Activated T-cell treated with anti-CD3 and anti-CD28 coated beads, Interleukin-2, amount 50 U/mL, for 1 hour (primary cell): Measurements from ENCODE around the gene CAPS.
A peak's percentile ranks its signal among the peaks of the same experiment; 100 is the strongest.
"Not testable (repeated sequence)": the region's sequence is repeated elsewhere in the genome, so short reads cannot be mapped to it uniquely, and the experiment has no call there.

Experiments
- DNase-seq: peaks from one replicate; pipeline ENCODE4 v3.0.0-alpha.2; 2020

CAPS gene

GRCh38 chr19:5913739-5914357, at the start of gene CAPS:
Gene CAPS, plus strand, starts transcription at chr19:5914254. Its CDS starts 153 bp downstream, at chr19:5914407.
- no peak for DNase-seq

DNA sequence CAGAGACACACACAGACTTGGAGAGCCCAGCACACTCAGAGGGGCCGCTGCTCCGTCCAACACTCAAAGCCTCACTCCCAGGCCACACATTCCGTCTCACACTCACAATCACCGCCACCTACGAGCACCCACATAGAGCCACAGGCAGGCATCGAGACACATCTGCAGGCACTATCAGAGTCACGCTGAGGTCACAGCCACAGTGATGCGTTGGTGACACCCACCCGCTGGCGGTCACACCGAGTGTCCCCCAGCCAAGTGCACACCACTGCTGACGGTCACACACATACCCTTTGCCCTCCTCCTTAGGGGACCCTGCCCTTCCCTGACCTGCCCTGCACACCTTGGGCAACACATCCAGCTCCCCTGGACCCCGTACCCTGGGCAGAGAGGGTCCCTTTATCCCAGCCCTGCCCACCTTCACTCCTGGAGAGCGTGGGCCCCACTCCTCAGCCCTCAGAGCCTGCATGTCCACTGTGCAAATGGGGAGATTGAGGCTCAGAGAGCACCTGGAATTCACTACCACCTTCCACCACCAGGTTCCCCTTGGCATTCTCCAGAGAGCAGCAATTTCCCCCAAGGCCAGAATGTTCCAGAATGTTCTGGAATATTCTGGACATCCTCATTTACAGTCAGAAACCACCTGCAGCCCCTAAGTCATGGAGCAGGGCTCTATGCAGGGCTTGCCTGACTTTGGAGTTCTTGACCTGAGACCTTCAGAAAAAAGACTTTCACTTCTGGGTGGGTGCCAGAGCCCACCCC, 49.1 kb upstream of the CAPS start:
- no peak for DNase-seq

DNA sequence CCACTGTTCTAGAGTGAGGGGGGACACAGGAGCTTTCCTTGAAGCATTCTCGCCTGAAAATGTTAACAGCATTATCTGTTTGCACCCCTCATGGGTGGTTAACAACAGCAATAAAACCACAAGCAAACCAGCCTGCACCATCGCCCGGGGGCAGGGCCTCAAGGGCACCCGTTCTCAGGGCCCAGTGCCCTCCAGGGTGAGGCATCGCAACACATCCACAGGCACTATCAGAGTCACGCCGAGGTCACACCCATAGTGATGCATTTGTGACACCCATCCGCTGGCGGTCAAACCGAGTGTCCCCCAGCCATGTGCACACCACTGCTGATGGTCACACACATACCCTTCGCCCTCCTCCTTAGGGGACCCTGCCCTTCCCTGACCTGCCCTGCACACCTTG, 48.3 kb upstream of the CAPS start:
- no peak for DNase-seq

- no peak for DNase-seq
These were observed 46.6 kb upstream of the CAPS start for GRCh38 chr19:5867201-5868136.

GRCh38 chr19:5870986-5871394, 43.1 kb upstream of the CAPS start:
- no peak for DNase-seq

DNA sequence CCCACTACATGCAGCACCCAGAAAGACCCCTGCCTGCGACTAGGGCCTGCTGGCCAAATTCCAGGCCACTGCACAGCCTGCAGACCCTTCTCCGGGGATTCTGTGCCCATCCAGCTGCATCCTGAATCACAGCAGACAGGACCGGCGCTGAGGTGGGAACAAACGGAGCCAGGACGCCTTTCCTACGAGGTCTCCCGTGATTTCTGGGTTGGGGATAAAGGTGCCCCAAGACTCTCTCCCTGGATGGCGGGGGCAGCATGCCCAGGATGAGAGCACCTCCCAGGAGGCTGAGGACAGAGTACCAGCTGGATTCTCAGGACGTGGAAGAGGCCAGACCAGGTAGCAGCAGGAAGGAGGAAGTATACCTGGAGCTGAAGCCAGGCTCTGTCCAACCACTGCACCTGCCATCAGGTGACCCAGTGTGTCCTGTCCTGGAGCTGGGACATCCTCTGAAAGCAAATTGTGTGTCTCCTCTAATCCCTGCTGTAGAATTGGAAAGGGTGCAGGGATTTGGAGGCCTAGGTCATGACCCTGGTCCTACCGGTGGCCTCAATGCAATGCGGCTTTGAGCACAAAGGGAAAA, 40.3 kb upstream of the CAPS start:
- DNase-seq: no peak

DNA sequence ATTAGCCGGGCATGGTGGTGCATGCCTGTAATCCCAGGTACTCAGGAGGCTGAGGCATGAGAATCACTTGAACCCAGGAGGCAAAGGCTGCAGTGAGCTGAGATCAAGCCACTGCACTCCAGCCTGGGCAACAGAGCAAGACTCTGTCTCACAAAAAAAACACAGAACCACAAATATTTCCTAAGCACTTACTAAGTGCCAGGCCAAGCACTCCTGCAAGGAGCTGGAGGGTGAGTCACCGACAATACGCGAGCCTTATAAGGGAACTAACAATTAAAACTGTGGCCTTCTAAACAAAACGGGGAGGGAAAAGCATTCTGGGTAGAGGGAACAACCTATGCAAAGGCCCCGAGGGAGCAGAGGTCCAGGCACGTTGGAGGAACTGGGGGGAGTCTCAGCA, 39.6 kb upstream of the CAPS start:
- DNase-seq: not testable (repeated sequence)

GRCh38 chr19:5877427-5877826, 36.6 kb upstream of the CAPS start:
- no peak for DNase-seq

DNA sequence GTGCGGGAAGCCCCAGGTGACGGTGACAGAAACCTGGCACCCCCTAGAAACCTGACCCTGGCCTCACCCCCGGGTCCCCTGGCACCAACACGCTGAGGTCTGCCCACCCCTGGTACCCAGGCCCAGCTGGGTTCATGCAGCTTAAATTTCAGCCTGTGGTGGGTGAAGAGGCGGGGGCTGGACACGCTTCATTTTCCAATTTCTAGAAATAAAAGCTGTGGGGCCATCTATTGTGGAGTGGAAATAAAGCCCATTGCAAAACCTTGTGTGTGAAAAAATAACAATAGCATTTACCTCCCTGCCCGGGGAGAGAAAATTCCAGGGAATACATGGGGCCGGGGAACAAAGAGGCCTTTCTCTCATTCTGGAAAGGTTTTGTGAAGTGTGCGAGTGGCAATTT, 36.2 kb upstream of the CAPS start:
- DNase-seq: no peak

DNA sequence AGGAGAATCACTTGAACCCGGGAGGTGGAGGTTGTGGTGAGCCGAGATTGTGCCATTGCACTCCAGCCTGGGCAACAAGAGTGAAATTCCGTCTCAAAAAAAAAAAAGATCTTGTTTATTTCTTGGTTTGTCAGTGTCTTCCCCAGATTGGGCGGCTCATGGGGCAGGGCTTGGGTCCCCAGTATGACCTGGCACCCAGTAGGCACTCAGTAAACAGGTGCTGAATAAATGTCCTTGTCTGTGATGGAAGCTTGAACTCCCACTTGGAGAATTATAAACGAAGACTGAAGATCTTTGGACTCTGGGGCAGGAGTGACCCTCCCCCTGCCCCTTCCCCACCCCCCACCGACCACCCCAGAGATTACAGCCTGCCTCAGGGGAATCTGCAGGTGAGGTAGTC, 33.9 kb upstream of the CAPS start:
- DNase-seq: no peak

DNA sequence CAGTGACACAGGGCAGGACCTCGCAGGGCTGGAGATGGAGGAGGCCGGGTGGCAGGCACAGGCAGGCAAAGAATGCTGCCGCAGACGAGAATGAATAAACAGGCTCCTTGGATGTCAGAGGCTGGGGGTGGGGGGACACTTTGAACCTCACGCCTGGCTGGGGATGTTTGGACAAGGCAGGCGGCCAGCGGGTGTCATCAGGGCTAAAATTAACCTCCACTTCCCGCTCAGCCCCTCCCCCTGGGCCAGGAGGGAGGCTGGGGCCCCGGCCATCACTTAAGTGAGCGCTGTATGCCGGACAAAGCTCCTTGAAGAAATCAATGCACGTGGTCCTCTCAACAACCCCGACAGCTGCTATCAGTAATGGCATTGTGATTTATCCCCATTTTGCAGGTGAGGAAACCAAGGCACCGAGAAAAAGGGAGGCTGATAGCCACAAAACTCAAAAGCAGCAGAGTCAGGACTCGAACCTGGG, 33.4 kb upstream of the CAPS start:
- DNase-seq: no peak

- DNase-seq: no peak
These were observed 32.3 kb upstream of the CAPS start for GRCh38 chr19:5881543-5882299.

GRCh38 chr19:5882421-5882968, 31.6 kb upstream of the CAPS start:
- no peak for DNase-seq

DNA sequence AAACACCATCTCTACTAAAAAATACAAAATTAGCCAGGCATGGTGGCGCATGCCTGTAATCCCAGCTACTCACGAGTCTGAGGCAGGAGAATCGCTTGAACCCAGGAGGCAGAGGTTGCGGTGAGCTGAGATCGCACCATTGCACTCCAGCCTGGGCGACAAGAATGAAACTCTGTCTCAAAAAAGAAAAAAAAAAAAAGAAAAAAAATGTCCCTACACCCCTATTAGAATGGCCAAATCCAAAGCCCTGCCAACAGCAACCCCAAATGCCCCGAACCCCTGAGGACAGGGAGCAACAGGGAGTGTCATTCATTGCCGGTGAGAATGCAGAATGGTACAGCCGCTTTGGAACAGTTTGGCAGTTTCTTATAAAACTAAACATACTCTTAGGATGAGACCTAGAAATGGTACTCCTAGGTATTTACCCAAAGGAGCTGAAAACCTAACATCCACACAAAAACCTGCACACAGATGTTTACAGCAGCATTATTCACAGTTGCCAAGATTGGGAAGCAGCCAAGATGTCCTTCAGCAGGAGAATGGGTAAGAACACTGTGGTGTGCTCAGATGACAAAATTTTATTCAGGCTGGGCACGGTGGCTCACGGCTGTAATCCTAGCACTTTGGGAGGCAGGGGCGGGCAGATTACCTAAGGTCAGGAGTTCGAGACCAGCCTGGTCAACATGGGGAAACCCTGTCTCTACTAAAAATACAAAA, 30.7 kb upstream of the CAPS start:
- DNase-seq: not testable (repeated sequence)

- not testable (repeated sequence) for DNase-seq
These were observed 29.8 kb upstream of the CAPS start for GRCh38 chr19:5884065-5884811.

- DNase-seq: no peak
These were observed 24.6 kb upstream of the CAPS start for GRCh38 chr19:5889288-5889971.

GRCh38 chr19:5890099-5890498, 24.0 kb upstream of the CAPS start:
- no peak for DNase-seq

- DNase-seq: no peak
These were observed 22.5 kb upstream of the CAPS start for GRCh38 chr19:5891572-5891937.

DNA sequence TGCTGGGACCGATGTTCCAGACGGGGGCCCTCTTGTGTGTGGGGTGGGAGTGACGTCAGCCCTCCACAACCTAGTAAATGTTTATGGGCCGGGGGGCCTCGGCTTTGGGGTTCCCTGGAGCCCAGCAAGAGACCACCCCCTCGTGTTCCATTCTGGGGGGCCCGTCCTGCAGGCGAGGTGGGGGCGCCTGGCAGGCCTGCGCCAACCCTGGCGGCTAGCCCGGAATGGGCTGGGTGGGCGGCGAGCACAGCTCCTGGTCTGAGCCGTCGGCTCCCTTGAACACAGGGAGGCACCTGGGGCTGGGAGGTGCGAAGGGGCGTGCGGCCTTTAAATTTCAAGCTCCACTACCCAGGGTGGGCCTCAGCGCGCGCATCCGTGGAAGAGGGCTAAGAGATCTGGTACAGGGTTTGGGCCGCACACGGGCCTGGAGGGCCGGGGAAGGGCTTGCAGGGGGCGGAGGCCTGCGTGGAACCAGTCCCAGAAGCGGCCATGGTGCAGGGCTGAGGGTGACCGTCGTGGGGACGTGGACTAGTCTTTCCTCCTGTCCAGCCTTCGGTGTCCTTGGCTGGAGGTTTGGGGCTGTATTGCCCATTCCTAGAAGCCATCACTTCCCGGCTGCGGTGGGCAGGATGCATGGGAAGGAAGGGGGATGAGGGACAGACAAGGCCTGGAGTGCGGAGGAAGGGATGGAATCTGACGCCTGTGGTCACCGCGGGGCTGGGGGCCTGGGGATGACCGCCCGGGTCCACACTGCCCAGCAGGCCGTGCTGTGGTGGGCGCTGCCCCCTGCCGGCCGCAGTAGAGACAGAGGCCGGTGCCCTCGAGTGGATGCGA, 21.9 kb upstream of the CAPS start:
- peak; percentile 41 for DNase-seq
